ENCODE results near the gene SPRR4.

GRCh38 chr1:152957561-152957960, 12.9 kb upstream of the SPRR4 start:
- TF ChIP-seq, protein P1, sequence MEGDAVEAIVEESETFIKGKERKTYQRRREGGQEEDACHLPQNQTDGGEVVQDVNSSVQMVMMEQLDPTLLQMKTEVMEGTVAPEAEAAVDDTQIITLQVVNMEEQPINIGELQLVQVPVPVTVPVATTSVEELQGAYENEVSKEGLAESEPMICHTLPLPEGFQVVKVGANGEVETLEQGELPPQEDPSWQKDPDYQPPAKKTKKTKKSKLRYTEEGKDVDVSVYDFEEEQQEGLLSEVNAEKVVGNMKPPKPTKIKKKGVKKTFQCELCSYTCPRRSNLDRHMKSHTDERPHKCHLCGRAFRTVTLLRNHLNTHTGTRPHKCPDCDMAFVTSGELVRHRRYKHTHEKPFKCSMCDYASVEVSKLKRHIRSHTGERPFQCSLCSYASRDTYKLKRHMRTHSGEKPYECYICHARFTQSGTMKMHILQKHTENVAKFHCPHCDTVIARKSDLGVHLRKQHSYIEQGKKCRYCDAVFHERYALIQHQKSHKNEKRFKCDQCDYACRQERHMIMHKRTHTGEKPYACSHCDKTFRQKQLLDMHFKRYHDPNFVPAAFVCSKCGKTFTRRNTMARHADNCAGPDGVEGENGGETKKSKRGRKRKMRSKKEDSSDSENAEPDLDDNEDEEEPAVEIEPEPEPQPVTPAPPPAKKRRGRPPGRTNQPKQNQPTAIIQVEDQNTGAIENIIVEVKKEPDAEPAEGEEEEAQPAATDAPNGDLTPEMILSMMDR (IDR thresholded peaks at IDR 0.05; ENCODE audit: low read depth, low read length) = no peak
- no peak for TF ChIP-seq EZH2phosphoT487 (IDR thresholded peaks at IDR 0.05; ENCODE audit: low read depth)
